OCI-M2 (cell line): ENCODE data around the gene KIF22.
"Not testable (repeated sequence)": the region's sequence is repeated elsewhere in the genome, so short reads cannot be mapped to it uniquely, and the experiment has no call there.

ENCODE experiments used
- DNase-seq: peaks from one replicate; lab custom pipeline; 2025; ENCODE audit not compliant: unreplicated experiment; lab: John Stamatoyannopoulos, UW

KIF22 gene

DNA sequence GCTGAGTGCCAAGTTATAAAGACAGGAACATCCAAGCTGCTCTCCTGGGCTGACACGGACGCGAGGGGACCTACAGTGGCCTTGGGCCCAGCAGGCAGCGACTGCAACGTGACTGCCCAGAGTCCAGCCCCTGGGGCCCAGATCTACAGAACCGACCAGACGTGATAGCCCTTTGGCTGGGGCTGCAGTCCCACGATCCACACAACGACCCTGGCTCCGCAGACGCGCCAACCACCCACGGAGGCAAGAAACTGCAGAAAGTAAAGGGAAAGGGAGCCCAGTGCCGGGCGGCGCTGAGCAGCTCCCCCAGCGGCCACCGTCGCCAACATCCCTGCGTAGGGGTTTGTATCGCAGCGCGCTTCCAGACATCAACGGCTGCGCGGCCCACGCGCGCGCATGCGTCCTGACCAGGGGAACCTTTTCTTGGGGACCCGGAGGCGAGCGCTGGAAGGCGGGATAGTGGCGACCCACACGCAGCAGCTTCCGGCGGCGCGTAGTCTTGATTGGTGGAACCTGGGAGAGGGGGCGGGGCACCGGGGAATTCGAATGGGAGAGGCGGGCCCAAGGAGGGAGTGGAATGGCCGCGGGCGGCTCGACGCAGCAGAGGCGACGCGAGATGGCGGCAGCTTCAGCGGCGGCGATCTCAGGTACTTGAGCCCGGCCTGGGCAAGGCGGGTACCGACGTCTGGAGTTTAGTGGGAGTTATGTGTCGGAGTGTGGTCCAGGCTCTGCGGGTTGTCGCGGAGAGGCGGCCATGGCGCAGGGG lies at the start of gene KIF22:
KIF22 (plus strand) TSS at position 569 of the 766 bp plus-strand sequence; CDS start at position 578, 9 bp downstream.
- DNase-seq = peak; percentile 76

DNA sequence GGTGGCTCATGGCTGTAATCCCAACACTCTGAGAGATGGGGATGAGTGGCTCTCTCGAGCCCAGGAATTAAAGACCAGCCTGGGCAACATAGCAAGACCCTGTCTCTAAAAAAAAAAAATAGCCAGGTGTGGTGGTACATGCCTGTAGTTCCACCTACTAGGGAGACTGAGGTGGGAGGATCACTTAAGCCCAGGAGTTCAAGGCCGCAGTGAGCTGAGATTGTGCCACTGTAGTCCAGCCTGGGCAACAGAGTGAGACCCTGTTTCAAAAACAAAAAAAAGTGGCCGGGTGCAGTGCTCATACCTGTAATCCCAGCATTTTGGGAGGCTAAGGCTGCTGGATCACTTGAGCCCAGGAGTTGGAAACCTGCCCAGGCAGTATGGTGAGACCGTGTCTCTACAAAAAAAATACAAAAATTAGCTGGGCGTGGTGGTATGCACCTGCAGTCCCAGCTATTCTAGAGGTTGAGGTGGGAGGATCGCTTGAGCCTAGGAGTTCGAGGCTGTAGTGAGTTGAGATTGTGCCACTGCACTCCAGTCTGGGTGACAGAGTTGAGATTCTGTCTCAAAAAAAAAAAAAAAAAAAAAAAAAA lies 47.8 kb upstream of the KIF22 start:
- no peak for DNase-seq

DNA sequence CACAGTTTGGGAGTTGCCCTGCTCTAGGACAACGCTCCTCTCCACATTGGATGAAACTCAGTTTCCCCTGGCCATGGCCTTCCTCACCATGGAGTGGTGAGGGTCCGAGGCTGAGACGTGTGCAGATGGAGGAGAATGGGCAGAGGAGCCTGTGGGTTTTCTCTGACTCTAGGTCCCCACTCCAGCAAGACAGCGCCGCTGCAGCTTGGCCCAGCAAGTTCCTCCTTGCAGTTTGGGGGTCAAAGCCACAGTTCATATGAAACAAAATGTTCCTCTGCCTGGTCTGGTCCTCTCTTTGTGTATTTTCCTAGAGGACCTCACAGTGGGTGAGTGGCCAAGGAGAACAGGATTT lies 47.1 kb upstream of the KIF22 start:
- DNase-seq = no peak

DNA sequence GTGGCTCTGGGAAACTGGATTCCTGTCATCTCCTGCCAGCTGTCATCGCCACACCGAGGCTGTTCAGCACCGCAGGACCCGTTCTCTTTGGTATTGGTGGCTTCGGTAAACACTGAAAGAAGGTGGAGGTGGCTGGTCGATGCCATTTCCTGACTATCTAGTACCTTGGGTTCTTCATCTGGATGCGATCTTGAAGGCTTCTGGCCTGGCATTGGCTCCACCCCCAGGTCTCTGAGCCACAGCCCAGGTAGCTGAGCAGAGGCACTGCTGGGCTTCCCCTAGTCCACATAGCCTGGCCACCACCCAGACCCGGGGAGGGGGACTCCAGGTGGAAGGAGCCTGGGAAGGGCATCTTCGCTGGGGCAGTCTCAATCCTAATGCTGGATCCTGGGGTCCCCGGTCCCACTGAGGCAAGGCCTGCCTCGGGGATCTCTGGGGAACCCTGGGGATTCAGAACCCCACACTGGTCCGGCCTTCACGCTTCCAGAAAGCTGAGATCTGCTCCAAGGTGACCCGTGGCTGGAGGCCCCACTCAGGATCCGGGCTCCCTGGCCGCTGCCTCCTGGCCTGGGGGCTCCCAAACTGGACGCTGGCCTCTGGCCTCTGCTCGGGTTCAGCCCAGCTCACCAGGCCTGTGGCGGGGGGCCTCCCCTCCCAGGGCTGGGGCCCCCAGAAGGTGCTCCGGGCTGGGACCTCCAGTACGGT lies 46.6 kb upstream of the KIF22 start:
- DNase-seq = no peak

DNA sequence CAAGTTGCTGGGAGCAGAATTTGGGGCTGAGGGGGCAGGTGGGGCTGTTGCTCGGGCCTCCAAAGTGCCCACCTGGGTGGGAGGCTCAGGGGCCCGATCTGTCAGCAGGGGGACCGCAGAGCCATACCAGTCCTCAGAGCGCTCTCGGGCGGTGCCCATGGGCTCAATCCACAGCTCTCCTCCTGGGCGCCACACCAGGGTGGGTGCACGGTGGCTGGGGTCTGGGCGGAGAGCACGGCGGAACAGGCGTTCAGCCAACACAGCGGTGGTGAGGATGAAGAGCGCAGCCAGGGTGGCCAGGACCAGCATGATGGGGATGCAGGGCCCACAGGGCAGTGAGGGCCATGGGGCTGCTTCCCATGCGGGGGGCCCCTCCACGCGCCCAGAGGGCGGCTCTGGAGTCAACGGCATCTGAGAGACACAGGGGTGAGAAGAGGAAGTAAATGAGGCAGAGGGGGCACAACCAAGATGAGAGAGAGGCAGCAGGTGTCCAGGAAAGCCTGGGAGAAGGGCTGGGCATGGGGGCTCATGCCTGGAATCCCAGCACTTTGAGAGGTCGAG lies 45.9 kb upstream of the KIF22 start:
- DNase-seq = no peak

DNA sequence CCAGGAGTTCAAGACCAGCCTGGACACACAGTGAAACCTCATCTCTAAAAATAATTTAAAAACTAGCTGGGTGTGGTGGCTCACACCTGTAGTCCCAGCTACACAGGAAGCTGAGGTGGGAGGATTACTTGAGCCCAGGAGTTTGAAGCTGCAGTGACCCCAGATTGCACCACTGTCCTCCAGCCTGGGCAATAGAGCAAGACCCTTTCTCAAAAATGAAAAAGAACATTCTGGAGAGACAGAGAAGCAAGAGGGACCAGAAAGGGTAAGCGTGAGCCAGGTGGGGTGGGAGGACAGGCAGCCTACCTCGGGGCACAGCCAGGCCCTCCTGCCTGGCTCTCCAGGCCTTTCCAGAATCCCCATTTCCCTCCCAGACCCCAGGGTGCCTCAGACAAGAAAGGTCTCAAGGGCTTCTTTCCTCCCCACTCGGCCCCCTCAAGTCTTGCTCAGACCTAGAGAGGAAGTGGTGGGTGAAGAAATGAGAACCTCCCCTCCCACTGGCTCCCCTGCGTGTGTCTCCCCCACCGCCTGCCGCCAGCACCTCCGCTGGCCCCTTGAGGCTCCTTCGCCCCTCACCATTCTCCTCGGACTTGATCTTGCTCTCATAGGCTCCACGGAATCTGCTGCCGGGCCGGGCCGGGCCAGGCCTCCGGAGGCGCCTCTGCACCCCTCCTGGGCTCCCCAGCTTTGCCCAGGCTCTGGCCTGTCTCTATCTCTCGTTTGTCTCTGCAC lies 45.3 kb upstream of the KIF22 start:
- no peak for DNase-seq

DNA sequence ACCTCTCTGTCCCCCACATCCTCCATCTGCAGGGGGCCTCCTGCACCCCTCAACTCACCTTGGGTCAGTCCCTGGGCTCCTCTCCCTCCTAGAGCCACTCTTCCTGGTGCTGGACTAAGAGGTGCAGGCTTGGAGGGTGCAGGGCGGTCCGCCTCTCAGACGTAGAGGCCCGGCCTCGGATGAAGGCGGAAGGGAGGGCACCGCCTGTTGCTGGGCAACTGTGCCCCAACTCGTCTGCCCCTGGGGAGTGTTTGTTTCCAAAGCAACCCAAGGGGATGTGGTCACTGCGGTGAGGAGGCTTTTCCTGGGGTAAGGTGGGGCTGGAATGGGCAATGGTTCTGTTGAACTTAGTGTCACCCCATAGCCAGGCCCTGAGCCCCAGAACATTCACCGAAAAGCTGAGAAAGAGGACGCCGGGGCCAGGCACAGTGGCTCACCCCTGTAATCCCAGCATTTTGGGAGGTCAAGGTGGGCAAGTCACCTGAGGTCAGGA lies 44.7 kb upstream of the KIF22 start, which contains the start of gene C16orf54:
C16orf54 (minus strand) TSS at position 138 of the 493 bp plus-strand sequence. CDS start 1,039 bp downstream, outside the sequence.
- no peak for DNase-seq

DNA sequence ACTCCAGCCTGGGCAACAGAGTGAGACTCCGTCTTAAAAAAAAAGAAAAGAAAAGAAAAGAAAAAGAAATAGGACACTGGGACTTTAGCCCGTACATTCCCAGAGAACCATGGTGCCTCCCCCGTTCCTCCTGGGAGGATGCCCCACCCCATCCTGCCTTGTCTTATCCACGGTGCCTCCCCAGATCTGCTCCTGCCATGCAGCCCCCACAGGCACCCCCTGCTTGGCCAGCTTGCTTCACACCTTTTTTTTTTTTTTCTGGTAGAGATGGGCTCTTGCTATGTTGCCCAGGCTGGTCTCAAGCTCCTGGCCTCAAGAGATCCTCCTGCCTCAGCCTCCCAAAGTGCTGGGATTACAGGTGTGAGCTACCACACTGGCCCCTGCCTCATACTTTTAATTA lies 44.0 kb upstream of the KIF22 start:
- DNase-seq = not testable (repeated sequence)

DNA sequence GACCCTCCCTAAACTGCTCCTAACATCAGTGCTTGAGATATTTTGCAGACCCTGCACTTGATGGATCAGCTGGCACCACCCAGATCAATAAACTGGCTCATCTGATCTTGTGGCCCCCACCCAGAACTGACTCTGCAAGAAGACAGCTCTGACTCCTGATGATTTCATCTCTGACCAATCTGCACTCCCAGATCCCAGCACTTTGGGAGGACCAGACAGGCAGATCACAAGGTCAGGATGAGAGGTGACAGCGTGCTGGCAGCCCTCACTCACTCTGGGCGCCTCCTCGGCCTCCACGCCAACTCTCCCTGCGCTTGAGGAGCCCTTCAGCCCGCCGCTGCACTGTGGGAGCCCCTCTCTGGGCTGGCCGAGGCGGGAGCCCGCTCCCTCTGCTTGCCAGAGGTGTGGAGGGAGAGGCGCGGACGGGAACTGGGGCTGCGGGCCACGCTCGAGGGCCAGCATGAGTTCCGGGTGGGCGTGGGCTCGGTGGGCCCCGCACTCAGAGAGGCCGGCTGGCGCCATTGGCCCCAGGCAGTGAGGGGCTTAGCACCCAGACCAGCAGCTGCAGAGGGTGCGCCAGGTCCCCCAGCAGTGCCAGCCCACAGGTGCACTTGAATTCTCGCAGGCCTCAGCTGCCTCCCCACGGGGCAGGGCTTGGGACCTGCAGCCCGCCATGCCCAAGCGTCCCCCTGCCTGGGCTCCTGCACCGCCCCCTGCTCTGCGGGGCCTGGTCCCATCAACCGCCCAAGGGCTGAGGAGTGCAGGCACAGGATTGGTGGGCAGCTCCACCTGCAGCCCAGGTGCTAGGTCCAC lies 42.4 kb upstream of the KIF22 start:
- DNase-seq = no peak

DNA sequence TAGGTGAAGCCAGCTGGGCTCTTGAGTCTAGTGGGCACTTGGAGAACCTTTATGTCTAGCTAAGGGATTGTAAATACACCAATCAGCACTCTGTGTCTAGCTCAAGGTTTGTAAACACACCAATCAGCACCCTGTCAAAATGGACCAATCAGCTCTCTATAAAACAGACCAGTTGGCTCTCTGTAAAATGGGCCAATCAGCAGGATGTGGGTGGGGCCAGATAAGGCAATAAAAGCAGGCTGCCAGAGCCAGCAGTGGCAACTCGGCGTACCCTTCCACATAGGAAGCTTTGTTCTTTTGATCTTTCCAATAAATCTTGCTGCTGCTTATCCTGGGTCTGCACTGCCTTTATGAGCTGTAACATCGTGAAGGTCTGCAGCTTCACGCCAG lies 41.8 kb upstream of the KIF22 start:
- DNase-seq = not testable (repeated sequence)

DNA sequence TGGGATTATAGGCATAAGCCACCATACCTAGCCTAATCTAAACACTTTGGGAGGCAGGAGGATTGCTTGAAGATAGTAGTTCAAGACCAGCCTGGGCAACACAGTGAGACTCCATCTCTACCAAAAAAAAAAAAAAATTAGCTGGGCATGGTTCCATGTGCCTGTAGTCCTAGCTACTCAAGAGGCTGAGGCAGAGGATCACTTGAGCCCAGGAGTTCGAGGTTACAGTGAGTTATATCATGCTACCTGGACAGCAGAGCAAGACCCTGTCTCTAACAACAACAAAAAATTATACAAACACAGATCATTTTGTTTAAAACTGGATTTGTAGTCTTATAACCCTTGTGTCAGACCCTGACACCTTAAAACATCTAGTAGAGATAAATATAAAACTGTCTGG lies 37.0 kb upstream of the KIF22 start:
- no peak for DNase-seq

DNA sequence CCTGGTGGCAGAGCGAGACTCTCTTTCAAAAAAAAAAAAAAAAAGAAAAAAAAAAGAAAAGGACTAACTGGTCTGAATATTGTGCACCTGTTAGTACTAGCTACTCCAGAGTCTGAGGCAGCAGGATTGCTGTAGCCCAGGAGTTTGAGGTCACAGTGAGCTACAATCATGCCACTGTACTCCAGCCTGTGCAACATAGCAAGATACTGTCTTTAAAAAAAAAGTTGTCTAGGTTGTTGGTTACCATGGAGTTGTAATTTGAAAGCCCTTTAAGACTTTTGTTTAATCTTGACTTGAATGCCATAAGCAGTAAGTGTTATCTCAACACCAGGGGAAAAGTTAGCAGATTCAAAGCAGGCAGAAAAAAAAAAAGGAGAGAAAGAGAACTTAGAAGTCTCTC lies 33.9 kb upstream of the KIF22 start:
- no peak for DNase-seq

DNA sequence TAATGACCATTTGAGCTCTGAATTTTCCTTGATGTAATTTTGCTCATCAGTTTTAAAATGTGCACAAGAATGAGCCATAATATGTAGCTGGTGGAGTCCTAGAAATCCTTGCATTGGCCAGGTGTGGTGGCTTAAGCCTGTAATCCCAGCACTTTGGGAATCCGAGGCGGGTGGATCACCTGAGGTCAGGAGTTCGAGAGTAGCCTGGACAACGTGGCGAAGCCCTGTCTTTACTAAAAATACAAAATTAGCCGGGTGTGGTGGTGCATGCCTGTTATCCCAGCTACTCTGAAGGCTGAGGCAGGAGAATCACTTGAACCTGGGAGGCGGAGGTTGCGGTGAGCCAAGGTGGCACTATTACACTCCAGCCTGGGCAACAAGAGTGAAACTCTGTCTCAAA lies 33.5 kb upstream of the KIF22 start:
- not testable (repeated sequence) for DNase-seq

DNA sequence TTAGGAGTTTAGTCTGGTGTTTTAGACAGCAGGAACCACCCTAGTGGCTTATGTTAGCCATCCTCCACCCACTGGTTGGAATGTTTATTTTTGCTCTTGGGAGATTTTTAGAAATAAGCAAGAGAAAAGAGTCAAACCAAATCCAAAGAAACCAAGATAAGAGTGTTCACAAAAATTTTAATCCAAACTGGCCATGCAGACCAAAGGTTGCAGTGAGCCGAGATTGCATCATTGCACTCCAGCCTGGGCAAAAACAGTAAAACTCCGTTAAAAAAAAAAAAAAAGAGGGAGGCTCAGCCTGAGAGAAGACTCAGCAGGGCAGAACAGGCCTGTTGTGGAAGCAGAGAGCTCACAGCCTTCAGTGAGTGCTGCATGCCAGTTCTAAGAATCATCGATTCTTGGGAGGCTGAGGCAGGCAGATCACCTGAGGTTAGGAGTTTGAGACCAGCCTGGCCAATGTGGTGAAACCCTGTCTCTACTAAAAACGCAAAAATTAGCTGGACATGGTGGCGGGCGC lies 32.5 kb upstream of the KIF22 start:
- DNase-seq = no peak

DNA sequence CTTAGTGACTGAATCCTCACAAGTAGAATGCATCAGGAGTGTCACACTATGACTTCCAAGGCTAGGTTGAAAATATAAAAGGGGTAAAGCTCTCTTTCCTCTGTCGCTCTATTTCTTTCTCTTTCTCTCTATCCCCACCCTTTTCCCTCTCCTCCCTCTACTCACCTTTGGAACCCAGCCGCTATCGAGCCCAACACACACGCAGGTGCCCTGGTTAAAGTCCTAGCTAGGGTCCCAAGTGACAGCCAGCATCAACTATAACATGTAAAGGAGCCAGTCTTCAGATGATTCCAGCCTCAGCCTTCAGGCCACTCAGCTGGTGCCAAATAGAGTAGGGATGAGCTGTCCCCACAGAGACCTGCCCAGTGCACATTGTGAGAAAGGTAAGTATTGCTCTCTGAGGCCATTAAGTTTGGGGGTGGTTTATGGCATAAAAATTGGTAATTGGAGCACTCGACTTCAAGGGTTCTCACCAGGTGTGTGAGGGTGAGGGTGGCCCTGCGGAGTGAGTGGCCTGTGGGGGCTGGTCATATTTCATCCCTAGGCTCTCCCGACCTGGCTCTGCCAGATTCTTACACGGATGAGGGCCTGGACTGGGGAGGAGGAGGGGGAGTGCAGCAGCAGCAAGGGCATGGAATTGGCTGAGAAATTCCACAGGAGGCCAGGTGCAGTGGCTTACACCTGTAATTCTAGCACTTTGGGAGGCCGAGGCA lies 29.8 kb upstream of the KIF22 start:
- no peak for DNase-seq

DNA sequence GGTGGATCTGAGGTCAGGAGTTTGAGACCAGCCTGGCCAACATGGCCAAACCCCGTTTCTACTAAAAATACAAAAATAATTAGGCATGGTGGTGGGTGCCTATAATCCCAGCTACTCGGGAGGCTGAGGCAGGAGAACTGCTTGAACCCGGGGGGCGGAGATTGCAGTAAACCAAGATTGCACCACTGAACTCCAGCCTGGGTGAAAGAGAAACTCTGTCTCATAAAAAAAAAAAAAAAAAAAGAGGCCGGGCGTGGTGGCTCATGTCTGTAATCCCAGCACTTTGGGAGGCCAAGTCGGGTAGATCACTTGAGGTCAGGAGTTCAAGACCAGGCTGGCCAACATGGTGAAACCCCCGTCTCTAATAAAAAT lies 29.3 kb upstream of the KIF22 start:
- not testable (repeated sequence) for DNase-seq

DNA sequence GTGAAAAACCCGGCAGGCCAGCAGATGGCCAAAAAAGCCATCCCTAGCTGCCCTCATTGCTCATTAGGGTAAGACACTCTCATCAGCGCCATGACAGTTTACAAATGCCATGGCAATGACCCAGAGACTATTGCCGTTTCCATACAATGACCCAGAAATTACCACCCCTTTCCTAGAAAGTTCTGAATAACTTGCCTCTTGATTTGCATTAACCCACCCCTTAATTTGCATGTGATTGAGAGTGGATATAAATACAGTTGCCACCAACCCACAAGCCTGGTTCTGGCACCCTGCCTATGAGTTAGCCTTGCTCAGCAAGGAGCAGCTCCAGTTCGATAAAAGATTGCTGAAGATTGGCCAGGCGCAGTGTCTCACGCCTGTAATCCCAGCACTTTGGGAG lies 28.7 kb upstream of the KIF22 start:
- no peak for DNase-seq

DNA sequence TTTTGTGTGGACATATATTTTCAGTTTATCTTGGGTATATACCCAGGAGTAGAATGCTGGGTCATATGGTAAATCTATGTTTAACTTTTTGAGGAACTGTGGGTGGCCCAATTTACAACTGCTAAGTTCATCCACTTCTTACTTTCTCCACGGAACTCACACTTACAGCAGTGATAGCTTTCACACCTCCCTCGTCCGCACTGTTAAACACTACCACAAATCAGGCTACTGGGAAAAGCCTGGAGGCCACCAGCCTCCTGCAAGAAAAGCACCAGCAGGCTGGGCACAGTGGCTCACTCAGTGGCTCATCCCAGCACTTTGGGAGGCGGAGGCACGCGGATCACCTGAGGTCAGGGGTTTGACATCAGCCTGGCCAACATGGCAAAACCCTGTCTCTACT lies 27.2 kb upstream of the KIF22 start:
- no peak for DNase-seq
